Measurements from ENCODE around the gene ITGB7. TPM values are rescaled to one million over a fixed set of nuclear protein-coding genes. Genes with fewer than 3 reads are reported as not detected.

ITGB7 gene
- total and polyA plus RNA-seq, 3 donors from 2014 or later: 0.24 to 3.7 (median 1.2) TPM

GRCh38 chr12:53215497-53215896 is 8.4 kb upstream of the ITGB7 start:
- TF ChIP-seq POLR2A (IDR thresholded peaks at IDR 0.05) (no peak), CTCF (IDR thresholded peaks at IDR 0.05) (no peak)
- Histone ChIP-seq H3K9me3 (no peaks in the 10 kb centered on the region), H3K27me3 (no peaks in the 10 kb centered on the region), H3K4me3 (no peak overlapping the region), H3K4me1 (peaks cover 10% of the 10 kb centered on the region), H3K36me3 (ENCODE audit: low read depth, missing control alignments) (no peaks in the 10 kb centered on the region), H3K27ac (no peak overlapping the region)
- DNase-seq: no peak
- intact Hi-C loops (cut with DNase I; ENCODE audit: low total_unique reads): loop anchor here (5.0 to 10.0 kb wide), 2 partner anchors 37 to 59 kb away; a partner anchor contains a TSS
- 89 to 96% methylated on average over 4 to 8 of the region's 8 CpGs for WGBS, 2 donors

DNA sequence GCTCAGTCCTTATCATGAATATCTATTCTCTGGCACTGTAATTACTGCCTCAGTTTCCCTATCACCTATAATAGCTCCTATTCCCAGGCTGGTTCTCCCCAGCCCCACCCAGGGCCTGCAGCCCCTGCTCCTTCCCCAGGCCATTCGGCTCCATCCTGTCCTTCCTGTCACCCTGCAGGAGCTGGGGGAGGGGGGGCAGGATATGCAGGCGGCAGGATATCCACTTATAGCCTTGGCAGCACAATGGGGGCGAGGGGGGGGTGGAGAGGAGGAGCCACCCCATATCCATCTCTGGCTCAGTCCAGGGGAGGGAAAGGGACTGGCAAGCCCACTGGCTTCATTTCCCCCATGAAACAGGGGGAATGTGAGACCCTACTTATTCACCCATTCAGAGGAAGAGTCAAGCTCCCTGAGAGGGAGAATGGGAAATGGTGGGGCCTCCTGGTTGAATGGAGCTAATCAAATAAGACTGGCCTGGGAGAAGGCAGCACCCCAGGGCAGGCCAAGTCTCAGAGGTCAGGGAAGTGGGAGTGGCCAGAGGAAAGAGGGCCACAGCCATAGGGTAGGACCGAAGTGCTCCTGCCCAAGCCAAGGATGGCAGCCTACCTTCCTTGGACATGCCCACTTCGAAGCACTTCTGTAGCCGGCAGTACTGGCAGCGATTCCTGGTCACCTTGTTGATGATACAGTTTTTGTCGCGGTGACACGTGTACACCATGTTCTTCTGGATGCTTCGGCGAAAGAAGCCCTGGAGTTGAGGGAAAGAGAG is 7.8 kb upstream of the ITGB7 start:
- no peak for DNase-seq
- intact Hi-C loops (cut with DNase I; ENCODE audit: low total_unique reads): loop anchor here (5.0 to 10.0 kb wide), 2 partner anchors 37 to 60 kb away; a partner anchor contains a TSS
- no peak for TF ChIP-seq CTCF (IDR thresholded peaks at IDR 0.05)
- no peak for TF ChIP-seq POLR2A (IDR thresholded peaks at IDR 0.05)
- 82 to 85% methylated on average over 12 of the region's 12 CpGs for WGBS, 2 donors
- H3K9me3 ChIP-seq: no peaks in the 10 kb centered on the region
- H3K4me3 ChIP-seq: no peak overlapping the region
- no peak overlapping the region for H3K27ac ChIP-seq
- no peaks in the 10 kb centered on the region for H3K27me3 ChIP-seq
- H3K36me3 ChIP-seq (ENCODE audit: low read depth, missing control alignments): no peaks in the 10 kb centered on the region
- H3K4me1 ChIP-seq: peaks cover 10% of the 10 kb centered on the region

DNA sequence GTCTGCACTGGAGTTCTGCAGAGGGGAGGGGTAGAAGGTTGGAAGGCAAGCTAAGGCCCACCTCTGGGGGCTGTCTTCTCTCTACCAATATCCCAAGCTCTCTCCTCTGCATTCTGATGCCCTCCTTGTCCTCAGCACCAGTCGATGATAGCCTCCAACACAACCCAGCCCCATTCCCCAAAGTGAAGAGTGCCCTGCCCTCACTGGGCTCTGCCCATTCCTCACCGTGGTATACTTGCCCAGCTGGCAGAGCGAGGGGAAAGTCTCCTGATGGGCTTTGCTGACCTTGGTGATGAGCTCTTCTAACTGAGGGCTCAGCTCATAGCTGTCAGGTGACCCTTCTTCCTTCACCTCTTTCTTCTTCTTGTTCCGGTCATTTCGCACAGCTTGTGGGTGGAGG is 7.2 kb upstream of the ITGB7 start:
- intact Hi-C loops (cut with DNase I; ENCODE audit: low total_unique reads): loop anchor here (10.0 kb wide), 1 partner anchor 61 kb away; no protein-coding TSS in a partner anchor
- no peak for DNase-seq
- WGBS, 2 donors: 80 to 88% methylated on average over 5 of the region's 5 CpGs
- no peaks in the 10 kb centered on the region for H3K36me3 ChIP-seq (ENCODE audit: low read depth, missing control alignments)
- peaks cover 10% of the 10 kb centered on the region for H3K4me1 ChIP-seq
- TF ChIP-seq POLR2A (IDR thresholded peaks at IDR 0.05) (no peak), CTCF (IDR thresholded peaks at IDR 0.05) (no peak)
- no peak overlapping the region for H3K27ac ChIP-seq
- no peaks in the 10 kb centered on the region for H3K27me3 ChIP-seq
- H3K4me3 ChIP-seq: no peak overlapping the region
- no peaks in the 10 kb centered on the region for H3K9me3 ChIP-seq

DNA sequence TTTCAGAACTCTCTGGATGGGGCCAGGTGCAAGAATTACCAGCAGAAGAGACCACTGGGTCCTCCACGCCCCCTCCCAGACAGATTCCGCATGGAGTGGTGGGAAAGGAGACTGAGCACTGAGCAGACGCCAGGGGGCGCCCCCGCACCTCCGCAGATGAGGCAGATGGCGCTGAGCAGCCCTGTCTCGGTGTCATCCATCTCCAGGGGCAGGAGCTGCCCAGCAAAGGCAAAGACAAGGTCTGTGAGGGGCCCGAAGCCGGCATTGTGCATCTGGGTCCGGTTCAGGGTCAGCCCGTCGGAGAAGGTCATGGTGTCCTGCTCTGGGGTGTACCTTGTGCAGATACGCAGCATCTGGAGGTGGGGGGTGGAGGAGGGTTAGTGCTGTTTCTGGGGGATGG is 6.3 kb upstream of the ITGB7 start:
- TF ChIP-seq CTCF (IDR thresholded peaks at IDR 0.05) (peak; percentile 81 to 90 (median 84)), POLR2A (IDR thresholded peaks at IDR 0.05) (no peak)

More for the DNA sequence above, 6.3 kb upstream of the ITGB7 start:
- Histone ChIP-seq H3K27me3 (no peaks in the 10 kb centered on the region), H3K27ac (no peak overlapping the region), H3K4me1 (peaks cover 12% of the 10 kb centered on the region), H3K9me3 (no peaks in the 10 kb centered on the region), H3K4me3 (no peak overlapping the region), H3K36me3 (ENCODE audit: low read depth, missing control alignments) (no peaks in the 10 kb centered on the region)
- DNase-seq: peak; percentile 89
- intact Hi-C loops (cut with DNase I; ENCODE audit: low total_unique reads): loop anchor here (10.0 kb wide), 1 partner anchor 61 kb away; no protein-coding TSS in a partner anchor
- 27 to 31% methylated on average over 12 to 14 of the region's 14 CpGs for WGBS, 2 donors
